HG02943 (cell line): ENCODE results near the gene RNF6.

Experiments
- ATAC-seq: cut with Tn5 transposase; IDR thresholded peaks from one replicate; pipeline ENCODE4 v1.9.1; 2021; ENCODE audit warnings: mild to moderate bottlenecking, low read depth, moderate library complexity; ENCODE audit not compliant: unreplicated experiment

The RNF6 gene

DNA sequence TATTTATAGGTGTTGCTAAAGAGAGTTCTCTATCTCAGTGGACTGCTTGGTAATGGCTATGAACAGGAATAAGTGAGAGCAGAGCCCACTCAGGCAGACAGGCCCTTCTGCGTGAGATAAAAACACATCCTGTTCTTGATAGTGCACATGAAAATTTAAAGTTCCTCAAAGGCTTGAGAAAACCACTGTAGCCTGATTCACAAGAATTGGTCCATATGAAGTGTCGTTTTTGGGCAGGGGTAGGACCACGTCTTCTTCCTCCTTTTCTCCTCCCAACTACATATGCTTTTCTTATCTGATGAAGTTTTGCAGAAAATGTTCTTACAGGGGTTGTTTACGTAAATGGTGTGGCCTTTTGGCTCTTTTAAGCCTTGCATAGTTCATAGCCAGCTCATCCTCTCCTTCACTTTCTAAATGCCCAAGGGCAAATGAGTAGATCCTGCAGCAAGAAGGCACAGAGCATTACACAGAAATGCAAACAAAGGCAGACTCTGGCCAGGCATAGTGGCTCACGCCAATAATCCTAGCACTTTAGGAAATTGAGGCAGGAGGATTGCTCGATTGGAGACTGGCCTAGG is 53.8 kb downstream of the RNF6 start:
- ATAC-seq, result no peak

GRCh38 chr13:26163812-26164211 is 58.3 kb downstream of the RNF6 start:
- ATAC-seq, result no peak
